H1 (cell line): ENCODE data around the gene KLHL29. TPM values are rescaled to one million over a fixed set of nuclear protein-coding genes. Genes with fewer than 3 reads are reported as not detected.

Experiments used
- ASH2L ChIP-seq: fragments of 200-600, 300-600 bp; sonication (generic); IDR thresholded peaks from one replicate; pipeline ENCODE4 v1.7.1; 2017; ENCODE audit warnings: low read length
- FOSL1 ChIP-seq: IDR thresholded peaks from 2 replicates; pipeline ENCODE4 v1.6.1; 2011; ENCODE audit warnings: mild to moderate bottlenecking, low read depth, low read length, moderate library complexity; ENCODE audit not compliant: insufficient read depth
- SIX5 ChIP-seq: IDR thresholded peaks from 2 replicates; pipeline ENCODE4 v1.6.1; 2011; ENCODE audit warnings: mild to moderate bottlenecking, low read depth, low read length
- polyA plus RNA-seq, 7 experiments: library from polyadenylated mRNA; depleted of rRNA in 3 of 7; stranded (reverse) in 5 of 7; unstranded in 2 of 7; fragments of >200 nt in 5 of 7; fragments of 200-250 nt in 2 of 7; gene quantifications; 1 replicate in 5 of 7; 2 replicates in 1 of 7; 4 replicates in 1 of 7; pipeline versions ENCODE4 v1.2.1 to v1.2.3, GENCODE V29; 2011 to 2013; ENCODE audit warnings: missing spikeins in 2 of 7, mixed read lengths in 2 of 7
- total RNA-seq: library from RNA; stranded (reverse); fragmentation: NEBNext Ultra II Directional; extraction: Animal tissue kit (Norgen Biotek cat#: 25700); gene quantifications from 2 replicates; pipeline ENCODE4 v1.2.1, GENCODE V29; 2021

The KLHL29 gene
- total and polyA plus RNA-seq, 2 of the 8 experiments (the other 6 are each of a cell fraction or from before 2014, with no cell fraction given), result 1.1 to 4.7 TPM

- TF ChIP-seq ASH2L (no peak), FOSL1 (no peak), SIX5 (no peak)
Measured at GRCh38 chr2:23459032-23459431, 74.1 kb downstream of the KLHL29 start (continued).
